GM18520 (cell line): ENCODE data around the gene ARMCX5.
A peak's percentile ranks its signal among the peaks of the same experiment; 100 is the strongest.

Experiments
- ATAC-seq: cut with Tn5 transposase; IDR thresholded peaks from one replicate; pipeline ENCODE4 v1.9.1; 2021; ENCODE audit not compliant: unreplicated experiment

The ARMCX5 gene

GRCh38 chrX:102599084-102599950 is at the start of gene ARMCX5:
ARMCX5 (plus strand) TSS chrX:102599515; CDS start chrX:102602142, 2,627 bp downstream.
- peak; percentile 56 for ATAC-seq

GRCh38 chrX:102558607-102559006 is 40.7 kb upstream of the ARMCX5 start:
- ATAC-seq, result no peak

- ATAC-seq, result no peak
Observed at GRCh38 chrX:102560423-102561068, 38.8 kb upstream of the ARMCX5 start.

- no peak for ATAC-seq
Observed at GRCh38 chrX:102580891-102581290, 18.4 kb upstream of the ARMCX5 start.

- no peak for ATAC-seq
Observed at GRCh38 chrX:102593367-102593766, 5.9 kb upstream of the ARMCX5 start.

- ATAC-seq, result no peak
Observed at GRCh38 chrX:102599951-102600579, 750 bp downstream of the ARMCX5 start.

- ATAC-seq, result no peak
Observed at GRCh38 chrX:102604327-102604726, 5.0 kb downstream of the ARMCX5 start.

GRCh38 chrX:102606115-102606514 is 6.8 kb downstream of the ARMCX5 start:
- ATAC-seq, result no peak

GRCh38 chrX:102610905-102611304 is 11.6 kb downstream of the ARMCX5 start:
- no peak for ATAC-seq

GRCh38 chrX:102624105-102624504 is 24.8 kb downstream of the ARMCX5 start:
- no peak for ATAC-seq

GRCh38 chrX:102627640-102628039 is 28.3 kb downstream of the ARMCX5 start:
- no peak for ATAC-seq

- no peak for ATAC-seq
Observed at GRCh38 chrX:102637561-102637960, 38.2 kb downstream of the ARMCX5 start.

- no peak for ATAC-seq
Observed at GRCh38 chrX:102650903-102651241, 51.6 kb downstream of the ARMCX5 start.

GRCh38 chrX:102651242-102652011 is 52.1 kb downstream of the ARMCX5 start, which contains the start of gene GPRASP1:
GPRASP1 (plus strand) TSS chrX:102651483; CDS start chrX:102653914, 2,431 bp downstream.
- ATAC-seq, result no peak

- no peak for ATAC-seq
Observed at GRCh38 chrX:102652031-102652688, 52.8 kb downstream of the ARMCX5 start.
